ENCODE measurements around the gene RFX4.

- TF ChIP-seq CTCF (IDR thresholded peaks at IDR 0.05) (no peak), EP300 (IDR thresholded peaks at IDR 0.05) (no peak), POLR2A (IDR thresholded peaks at IDR 0.05) (no peak)
Measured at GRCh38 chr12:106715582-106715981, 132.8 kb downstream of the RFX4 start.

Measured in upper lobe of left lung (tissue), 4 donors.